Esophagus squamous epithelium (tissue), 5 donors: Measurements from ENCODE around the gene TTC28. TPM values are rescaled to one million over a fixed set of nuclear protein-coding genes. Genes with fewer than 3 reads are reported as not detected.

Experiments
- DNase-seq: peaks from one replicate; lab custom pipeline; 2025; lab: John Stamatoyannopoulos, UW
- H3K27ac ChIP-seq, 4 donors: fragments of 200-600 bp; sonication (generic); one replicate each; pipeline ENCODE4 v1.5.1; 2016 to 2019; ENCODE audit warnings: mild to moderate bottlenecking in 1 of 4
- H3K27me3 ChIP-seq, 4 donors: fragments of 200-600 bp; sonication (generic); 1 replicate in 3 of 4; 2 replicates in 1 of 4; pipeline versions ENCODE4 v1.5.1 to v1.6.0; 2017 to 2021; ENCODE audit warnings: antibody characterized with exemption in 1 of 4
- H3K36me3 ChIP-seq, 3 donors: fragments of 200-600 bp; sonication (generic); one replicate each; pipeline ENCODE4 v1.5.1; 2016 to 2019
- H3K4me1 ChIP-seq, 3 donors: fragments of 200-600 bp; sonication (generic); one replicate each; pipeline ENCODE4 v1.5.1; 2017 to 2019
- H3K4me3 ChIP-seq, 4 donors: fragments of 200-600 bp; sonication (generic); 1 replicate in 3 of 4; 2 replicates in 1 of 4; pipeline ENCODE4 v1.5.1; 2016 to 2019; ENCODE audit warnings: mild to moderate bottlenecking in 2 of 4, moderate library complexity in 1 of 4
- H3K9me3 ChIP-seq, 3 donors: fragments of 200-600 bp; sonication (generic); one replicate each; pipeline ENCODE4 v1.5.1; 2016 to 2019
- CTCF ChIP-seq, 6 experiments: fragments of 450-650 bp in 4 of 6; fragments of 200-600 bp in 2 of 6; sonication (generic) in 2 of 6; IDR thresholded peaks; one replicate each; pipeline ENCODE4 v1.5.1; 2016 to 2019; ENCODE audit warnings: antibody characterized with exemption in 6 of 6, mild to moderate bottlenecking in 4 of 6, moderate library complexity in 4 of 6
- POLR2A ChIP-seq, 4 donors: fragments of 450-650 bp; IDR thresholded peaks; one replicate each; pipeline ENCODE4 v1.6.1; 2017; ENCODE audit warnings: antibody characterized with exemption in 4 of 4, mild to moderate bottlenecking in 4 of 4, moderate library complexity in 3 of 4
- WGBS, 2 donors: methylation state at CpG; one replicate each; pipeline ENCODE4 v1.1.5; 2018; 5-methylcytosine and 5-hydroxymethylcytosine counted together
- intact Hi-C: fragments of 100-400 bp; cut with DNase I; formaldehyde crosslinking; loops from one replicate; pipeline ENCODE4 v1.15.0; 2022
- total RNA-seq, 4 donors: library from RNA; depleted of rRNA; stranded (reverse); fragments of >200 nt; gene quantifications; one replicate each; pipeline ENCODE4 v1.1.0, GENCODE V29; 2016
- donor health status: DM: yes; HTN: yes; CAD: no.

The TTC28 gene
- total RNA-seq, 4 donors from 2014 or later: 6.0 to 21.4 (median 7.7) TPM

GRCh38 chr22:28013611-28014010, 666.0 kb downstream of the TTC28 start:
- Histone ChIP-seq H3K27me3 (no peaks in the 10 kb centered on the region), H3K9me3 (no peaks in the 10 kb centered on the region), H3K36me3 (peaks cover 0 to 16% (median 0%) of the 10 kb centered on the region in 3 donors), H3K27ac (peak overlapping the region; percentile 67 to 89 (median 69)), H3K4me3 (no peak overlapping the region), H3K4me1 (peaks cover 27 to 92% (median 41%) of the 10 kb centered on the region in 3 donors)
- WGBS, 2 donors: 58 to 80% methylated on average over 5 to 7 of the region's 12 CpGs
- no peak for TF ChIP-seq POLR2A (IDR thresholded peaks at IDR 0.05)
- TF ChIP-seq CTCF (IDR thresholded peaks at IDR 0.05): no peak
- intact Hi-C loops: no loop called here
- DNase-seq: no peak

DNA sequence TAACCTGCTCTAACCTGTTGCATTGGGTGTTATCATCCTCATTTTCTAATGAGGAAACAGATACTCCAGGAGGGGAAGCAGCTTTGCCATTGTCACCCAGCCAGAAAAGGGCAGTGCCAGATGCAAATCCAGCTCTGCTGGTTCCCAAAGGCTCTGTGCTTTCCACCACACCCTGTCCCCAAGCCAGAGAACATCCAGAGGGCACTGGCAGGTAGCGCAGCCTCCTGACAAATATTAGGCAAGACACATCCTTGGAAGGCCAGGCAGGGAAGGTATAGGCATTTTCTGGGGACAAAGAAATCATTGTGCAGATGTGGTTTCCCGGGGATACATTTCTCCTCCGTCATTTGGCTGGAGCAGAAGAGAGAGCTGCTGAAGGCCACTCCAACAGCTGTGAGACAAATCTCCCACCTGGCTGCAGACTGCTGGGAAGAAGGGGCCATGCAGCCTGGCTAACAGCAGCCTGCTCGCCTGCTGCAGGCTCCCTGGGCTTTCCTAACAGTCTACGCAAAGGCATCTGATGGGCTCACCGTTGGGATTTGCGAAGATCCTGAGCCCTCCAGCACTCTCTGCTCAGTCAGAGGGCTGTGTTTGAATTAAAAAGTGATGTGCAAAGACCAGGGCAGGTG, 666.7 kb downstream of the TTC28 start:
- 43 to 61% methylated on average over 2 to 6 of the region's 7 CpGs for WGBS, 2 donors
- DNase-seq: no peak
- no peak overlapping the region for H3K4me3 ChIP-seq
- intact Hi-C loops: no loop called here
- H3K36me3 ChIP-seq: peaks cover 0 to 16% (median 0%) of the 10 kb centered on the region in 3 donors
- TF ChIP-seq CTCF (IDR thresholded peaks at IDR 0.05): peak in 1 of 6 experiments; percentile 28
- TF ChIP-seq POLR2A (IDR thresholded peaks at IDR 0.05): no peak
- H3K27ac ChIP-seq: peak overlapping the region; percentile 67 to 89 (median 69)
- H3K27me3 ChIP-seq: no peaks in the 10 kb centered on the region
- no peaks in the 10 kb centered on the region for H3K9me3 ChIP-seq
- H3K4me1 ChIP-seq: peaks cover 27 to 94% (median 42%) of the 10 kb centered on the region in 3 donors

- H3K9me3 ChIP-seq: no peaks in the 10 kb centered on the region
- DNase-seq: no peak
- TF ChIP-seq POLR2A (IDR thresholded peaks at IDR 0.05): no peak
- peak; percentile 84 to 96 (median 92) for TF ChIP-seq CTCF (IDR thresholded peaks at IDR 0.05)
- H3K4me3 ChIP-seq: no peak overlapping the region
- H3K27ac ChIP-seq: peak overlapping the region; percentile 44 to 89 (median 62)
- H3K4me1 ChIP-seq: peaks cover 8 to 72% (median 29%) of the 10 kb centered on the region in 3 donors
- intact Hi-C loops: loop anchor here (5.0 kb wide), 1 partner anchor 117 kb away; no protein-coding TSS in a partner anchor
- 11 to 19% methylated on average over 4 to 6 of the region's 14 CpGs for WGBS, 2 donors
- H3K27me3 ChIP-seq: no peaks in the 10 kb centered on the region
- H3K36me3 ChIP-seq: peaks cover 0 to 16% (median 0%) of the 10 kb centered on the region in 3 donors
Observed at GRCh38 chr22:28009272-28009827, 670.3 kb downstream of the TTC28 start.

GRCh38 chr22:28008649-28009048, 671.0 kb downstream of the TTC28 start:
- Histone ChIP-seq H3K4me3 (no peak overlapping the region), H3K9me3 (no peaks in the 10 kb centered on the region), H3K27ac (peak overlapping the region in 3 of 4 donors; percentile 56 to 89 (median 67)), H3K4me1 (peaks cover 8 to 65% (median 25%) of the 10 kb centered on the region in 3 donors), H3K27me3 (no peaks in the 10 kb centered on the region), H3K36me3 (peaks cover 0 to 14% (median 0%) of the 10 kb centered on the region in 3 donors)
- intact Hi-C loops: loop anchor here (5.0 kb wide), 1 partner anchor 116 kb away; no protein-coding TSS in a partner anchor
- WGBS, 2 donors: 79% methylated on average over 5 of the region's 5 CpGs
- DNase-seq: no peak
- no peak for TF ChIP-seq POLR2A (IDR thresholded peaks at IDR 0.05)
- no peak for TF ChIP-seq CTCF (IDR thresholded peaks at IDR 0.05)

DNA sequence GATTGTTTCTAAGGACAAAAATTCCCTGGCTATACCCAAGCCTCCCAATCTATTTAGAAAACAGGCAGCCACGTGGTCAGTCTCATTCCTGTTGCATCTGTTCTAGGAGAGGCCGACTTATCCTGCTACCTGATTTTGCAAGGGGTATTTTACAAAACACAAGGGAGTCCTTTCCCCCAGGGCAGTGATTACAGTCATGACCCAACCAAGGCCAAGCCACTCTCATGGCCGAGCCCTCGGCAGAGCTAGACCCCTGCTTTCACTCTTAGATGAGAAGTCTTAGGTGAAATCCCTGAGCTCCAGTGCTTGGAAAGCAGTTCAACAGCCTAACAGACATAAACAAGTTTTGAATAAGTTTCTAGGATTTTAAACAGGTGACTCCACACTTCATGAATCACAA, 671.6 kb downstream of the TTC28 start:
- Histone ChIP-seq H3K27ac (peak overlapping the region in 2 of 4 donors; percentile 56 to 89), H3K4me1 (peaks cover 2 to 65% (median 21%) of the 10 kb centered on the region in 3 donors), H3K4me3 (no peak overlapping the region), H3K36me3 (peaks cover 0 to 8% (median 0%) of the 10 kb centered on the region in 3 donors), H3K27me3 (no peaks in the 10 kb centered on the region), H3K9me3 (no peaks in the 10 kb centered on the region)
- WGBS, 2 donors: 71 to 84% methylated on average over 2 to 4 of the region's 4 CpGs
- no peak for DNase-seq
- no peak for TF ChIP-seq CTCF (IDR thresholded peaks at IDR 0.05)
- no peak for TF ChIP-seq POLR2A (IDR thresholded peaks at IDR 0.05)
- intact Hi-C loops: loop anchor here (5.0 kb wide), 1 partner anchor 116 kb away; no protein-coding TSS in a partner anchor
